Astrocyte (in vitro differentiated cells and primary cell): Measurements from ENCODE around the gene SLC16A2. TPM values are rescaled to one million over a fixed set of nuclear protein-coding genes. Genes with fewer than 3 reads are reported as not detected.

Experiments used
- DNase-seq: peaks from one replicate; pipeline ENCODE4 v3.0.0-alpha.2; 2010; ENCODE audit warnings: low read depth
- FAIRE-seq: peaks from 2 replicates; lab custom pipeline; 2011; peaks lifted over from hg19 to GRCh38; lab: Jason Lieb, UNC
- H2AFZ ChIP-seq: 2 replicates; pipeline ENCODE4 v1.6.0; 2012; ENCODE audit warnings: low read depth, low read length, inconsistent platforms
- H3K27ac ChIP-seq: 2 replicates; pipeline ENCODE4 v1.5.1; 2011; ENCODE audit warnings: low read depth, low read length, inconsistent platforms
- H3K27me3 ChIP-seq: 2 replicates; pipeline ENCODE4 v1.6.0; 2011; ENCODE audit warnings: low read length, inconsistent platforms; ENCODE audit not compliant: insufficient read depth
- H3K36me3 ChIP-seq: 2 replicates; pipeline ENCODE4 v1.5.1; 2011; ENCODE audit warnings: low read length, inconsistent platforms; ENCODE audit not compliant: insufficient read depth
- H3K4me1 ChIP-seq: 2 replicates; pipeline ENCODE4 v1.5.1; 2011; ENCODE audit warnings: low read length, inconsistent platforms; ENCODE audit not compliant: insufficient read depth
- H3K4me2 ChIP-seq: 2 replicates; pipeline ENCODE4 v1.6.0; 2012; ENCODE audit warnings: low read length, inconsistent platforms
- H3K4me3 ChIP-seq: 2 replicates; pipeline ENCODE4 v1.5.1; 2011; ENCODE audit warnings: low read depth, mild to moderate bottlenecking, low read length, inconsistent platforms; ENCODE audit not compliant: insufficient read depth
- H3K79me2 ChIP-seq: 2 replicates; pipeline ENCODE4 v1.6.0; 2012; ENCODE audit warnings: mild to moderate bottlenecking, low read length, inconsistent platforms; ENCODE audit not compliant: insufficient read depth
- H3K9ac ChIP-seq: 2 replicates; pipeline ENCODE4 v1.6.0; 2012; ENCODE audit warnings: mild to moderate bottlenecking, low read length, inconsistent platforms
- H3K9me3 ChIP-seq: 2 replicates; pipeline ENCODE4 v1.5.1; 2012; ENCODE audit warnings: low read depth, mild to moderate bottlenecking, low read length, inconsistent platforms; ENCODE audit not compliant: insufficient read depth
- H4K20me1 ChIP-seq: 2 replicates; pipeline ENCODE4 v1.6.0; 2012; ENCODE audit warnings: low read length, inconsistent platforms; ENCODE audit not compliant: insufficient read depth
- H3K27ac Mint-ChIP-seq: one replicate; pipeline ENCODE4 v1.8.0; 2021; ENCODE audit warnings: mild to moderate bottlenecking, mixed read lengths; ENCODE audit not compliant: unreplicated experiment
- H3K27me3 Mint-ChIP-seq: one replicate; pipeline ENCODE4 v1.8.0; 2021; ENCODE audit warnings: low read depth, mixed read lengths; ENCODE audit not compliant: unreplicated experiment
- H3K36me3 Mint-ChIP-seq: one replicate; pipeline ENCODE4 v1.8.0; 2021; ENCODE audit warnings: low read depth, mixed read lengths; ENCODE audit not compliant: unreplicated experiment
- H3K4me1 Mint-ChIP-seq: one replicate; pipeline ENCODE4 v1.8.0; 2021; ENCODE audit warnings: low read depth, mixed read lengths; ENCODE audit not compliant: unreplicated experiment
- H3K4me3 Mint-ChIP-seq: one replicate; pipeline ENCODE4 v1.8.0; 2021; ENCODE audit warnings: mild to moderate bottlenecking, moderate library complexity, mixed read lengths; ENCODE audit not compliant: unreplicated experiment
- H3K9me3 Mint-ChIP-seq: one replicate; pipeline ENCODE4 v1.8.0; 2021; ENCODE audit warnings: mild to moderate bottlenecking, mixed read lengths; ENCODE audit not compliant: unreplicated experiment
- EZH2 ChIP-seq: IDR thresholded peaks from 2 replicates; pipeline ENCODE4 v1.6.1; 2012; ENCODE audit warnings: mild to moderate bottlenecking, low read length, inconsistent platforms; ENCODE audit not compliant: insufficient read depth
- total RNA-seq: library from RNA; stranded (reverse); gene quantifications from 2 replicates; pipeline ENCODE4 v1.2.1, GENCODE V29; 2021
- TF ChIP-seq, protein P1 (sequence below): IDR thresholded peaks from 2 replicates; pipeline ENCODE4 v1.5.1; 2011; ENCODE audit warnings: low read depth, mild to moderate bottlenecking, inconsistent platforms, low read length, moderate library complexity; ENCODE audit not compliant: insufficient read depth

SLC16A2 gene
- total RNA-seq, 1 donor from 2014 or later = 21.1 TPM

DNA sequence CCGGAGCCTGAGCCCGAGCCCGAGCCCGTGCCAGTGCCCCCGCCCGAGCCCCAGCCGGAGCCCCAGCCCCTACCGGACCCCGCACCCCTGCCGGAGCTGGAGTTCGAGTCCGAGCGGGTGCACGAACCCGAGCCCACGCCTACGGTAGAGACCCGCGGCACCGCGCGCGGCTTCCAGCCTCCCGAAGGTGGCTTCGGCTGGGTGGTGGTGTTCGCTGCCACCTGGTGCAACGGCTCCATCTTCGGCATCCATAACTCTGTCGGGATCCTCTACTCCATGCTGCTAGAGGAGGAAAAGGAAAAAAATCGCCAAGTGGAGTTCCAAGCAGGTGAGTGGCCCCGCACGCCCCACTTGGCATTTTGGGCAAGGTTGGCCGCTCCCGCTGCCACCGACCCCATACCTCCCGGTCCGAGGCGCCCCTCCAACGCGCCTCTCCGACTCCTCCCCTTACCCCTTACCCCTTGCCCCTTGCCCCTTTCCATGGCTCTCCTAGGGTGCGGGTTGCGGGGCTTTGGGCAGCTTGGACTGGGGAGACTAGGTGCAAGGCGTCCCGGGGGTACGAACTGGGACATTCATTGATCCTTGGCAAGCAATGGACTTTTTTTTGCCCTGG, 553 bp downstream of the SLC16A2 start:
- Histone ChIP-seq H3K4me2 (peak overlapping the region; percentile 97), H3K27ac (no peak overlapping the region), H3K79me2 (peaks cover 5% of the 10 kb centered on the region), H3K9me3 (no peaks in the 10 kb centered on the region), H2AFZ (peak overlapping the region; percentile 41), H3K36me3 (no peaks in the 10 kb centered on the region), H3K27me3 (no peaks in the 10 kb centered on the region), H3K9ac (peak overlapping the region; percentile 85), H4K20me1 (peaks cover 6% of the 10 kb centered on the region), H3K4me1 (peaks cover 14% of the 10 kb centered on the region), H3K4me3 (peak overlapping the region; percentile 66)
- DNase-seq (no peak), FAIRE-seq (no peak)
- peak overlapping the region; percentile 87 for H3K4me3 Mint-ChIP-seq
- TF ChIP-seq EZH2 = no peak
- TF ChIP-seq, protein P1, sequence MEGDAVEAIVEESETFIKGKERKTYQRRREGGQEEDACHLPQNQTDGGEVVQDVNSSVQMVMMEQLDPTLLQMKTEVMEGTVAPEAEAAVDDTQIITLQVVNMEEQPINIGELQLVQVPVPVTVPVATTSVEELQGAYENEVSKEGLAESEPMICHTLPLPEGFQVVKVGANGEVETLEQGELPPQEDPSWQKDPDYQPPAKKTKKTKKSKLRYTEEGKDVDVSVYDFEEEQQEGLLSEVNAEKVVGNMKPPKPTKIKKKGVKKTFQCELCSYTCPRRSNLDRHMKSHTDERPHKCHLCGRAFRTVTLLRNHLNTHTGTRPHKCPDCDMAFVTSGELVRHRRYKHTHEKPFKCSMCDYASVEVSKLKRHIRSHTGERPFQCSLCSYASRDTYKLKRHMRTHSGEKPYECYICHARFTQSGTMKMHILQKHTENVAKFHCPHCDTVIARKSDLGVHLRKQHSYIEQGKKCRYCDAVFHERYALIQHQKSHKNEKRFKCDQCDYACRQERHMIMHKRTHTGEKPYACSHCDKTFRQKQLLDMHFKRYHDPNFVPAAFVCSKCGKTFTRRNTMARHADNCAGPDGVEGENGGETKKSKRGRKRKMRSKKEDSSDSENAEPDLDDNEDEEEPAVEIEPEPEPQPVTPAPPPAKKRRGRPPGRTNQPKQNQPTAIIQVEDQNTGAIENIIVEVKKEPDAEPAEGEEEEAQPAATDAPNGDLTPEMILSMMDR = no peak
- H3K27ac Mint-ChIP-seq = peak overlapping the region; percentile 34
- peaks cover 5% of the 10 kb centered on the region for H3K4me1 Mint-ChIP-seq
- H3K27me3 Mint-ChIP-seq = no peaks in the 10 kb centered on the region
- no peaks in the 10 kb centered on the region for H3K9me3 Mint-ChIP-seq
- H3K36me3 Mint-ChIP-seq = no peaks in the 10 kb centered on the region

DNA sequence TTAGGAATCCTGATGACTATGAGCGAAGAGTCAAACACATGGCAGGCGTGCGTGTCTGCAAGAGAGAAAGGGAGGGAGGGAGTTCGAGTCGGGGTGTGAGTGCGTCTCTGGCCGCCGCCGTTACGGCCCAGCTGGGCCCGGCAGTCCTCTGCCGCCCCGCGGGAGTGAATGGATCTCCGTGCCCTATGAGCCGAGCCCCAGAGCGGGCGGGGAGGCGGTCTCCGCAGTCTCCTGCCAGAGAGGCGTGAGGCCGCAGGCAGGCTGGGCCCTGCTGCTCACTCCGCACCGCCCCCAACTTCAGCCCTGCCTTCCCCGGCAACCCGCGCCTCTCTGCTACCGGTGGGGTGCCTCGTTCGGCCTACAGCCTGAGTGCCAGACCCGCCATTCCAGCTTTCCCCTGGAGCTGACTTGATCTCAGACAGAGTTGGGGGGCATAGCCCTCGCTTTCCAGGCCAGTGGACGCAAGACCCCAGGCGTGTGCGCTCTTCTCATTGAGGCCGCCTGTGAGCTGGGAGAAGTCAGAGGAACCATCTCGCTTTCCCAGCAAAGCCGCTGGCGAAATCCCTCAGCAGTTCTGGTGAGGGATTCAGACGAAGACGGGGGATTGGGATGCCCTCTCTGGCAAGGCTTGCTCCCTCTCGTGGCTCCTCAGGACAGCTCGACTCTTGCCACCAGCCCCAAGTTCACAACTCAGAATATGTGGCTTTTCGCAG, 1.4 kb downstream of the SLC16A2 start:
- peaks cover 5% of the 10 kb centered on the region for H3K4me1 Mint-ChIP-seq
- H3K9ac ChIP-seq = peak overlapping the region; percentile 85
- no peaks in the 10 kb centered on the region for H3K9me3 Mint-ChIP-seq

More for the DNA sequence above, 1.4 kb downstream of the SLC16A2 start:
- Histone ChIP-seq H3K4me1 (peaks cover 14% of the 10 kb centered on the region), H3K9me3 (no peaks in the 10 kb centered on the region), H2AFZ (peak overlapping the region; percentile 83), H3K27me3 (no peaks in the 10 kb centered on the region), H3K27ac (peak overlapping the region; percentile 61), H3K4me2 (peak overlapping the region; percentile 97), H3K4me3 (peak overlapping the region; percentile 66), H3K79me2 (peaks cover 5% of the 10 kb centered on the region), H4K20me1 (peaks cover 6% of the 10 kb centered on the region), H3K36me3 (no peaks in the 10 kb centered on the region)
- no peak for TF ChIP-seq EZH2
- TF ChIP-seq, protein P1 = no peak
- Mint-ChIP-seq H3K27ac (peak overlapping the region; percentile 34), H3K27me3 (no peaks in the 10 kb centered on the region), H3K4me3 (peak overlapping the region; percentile 87), H3K36me3 (no peaks in the 10 kb centered on the region)
- peak; percentile 63 for FAIRE-seq
- peak; percentile 54 for DNase-seq
